OCI-LY7 (cell line): ENCODE data around the gene APBA3. TPM values are rescaled to one million over a fixed set of nuclear protein-coding genes. Genes with fewer than 3 reads are reported as not detected.
"Not testable (repeated sequence)": the region's sequence is repeated elsewhere in the genome, so short reads cannot be mapped to it uniquely, and the experiment has no call there.

Source experiments
- BruUV-seq: library from RNA; stranded (reverse); fragments of 400-500 nt; replicated peaks from 2 replicates; lab custom pipeline; 2021; lab: Mats Ljungman, UMichigan
- CTCF ChIA-PET: fragments of 300-600 bp; sonication (Branson Sonifier 250); formaldehyde crosslinking; loops from one replicate; lab custom pipeline; 2022; ENCODE audit warnings: antibody characterized with exemption; ENCODE audit not compliant: unreplicated experiment; lab: Charles Lee
- POLR2A ChIA-PET: fragments of 300-600 bp; sonication (Branson Sonifier 250); formaldehyde crosslinking; loops from one replicate; lab custom pipeline; 2022; ENCODE audit warnings: antibody characterized with exemption; lab: Charles Lee
- DNase-seq: peaks from one replicate; pipeline ENCODE4 v3.0.0-alpha.2; 2015; ENCODE audit warnings: low spot score
- H2AFZ ChIP-seq: fragments of 200-600 bp; sonication (generic), shearing (Covaris generic); 2 replicates; pipeline ENCODE4 v1.6.1; 2014; ENCODE audit warnings: mild to moderate bottlenecking, antibody characterized with exemption, low read length, moderate library complexity
- H3K27ac ChIP-seq: fragments of 200-600 bp; sonication (generic); 2 replicates; pipeline ENCODE4 v1.5.1; 2014; ENCODE audit warnings: mixed run types, low read depth, mild to moderate bottlenecking, moderate library complexity, low read length, inconsistent platforms; ENCODE audit not compliant: poor library complexity, severe bottlenecking
- H3K36me3 ChIP-seq: fragments of 200-600 bp; sonication (generic); 2 replicates; pipeline ENCODE4 v1.6.1; 2014; ENCODE audit warnings: mild to moderate bottlenecking, antibody characterized with exemption, low read length, moderate library complexity, mixed read lengths; ENCODE audit not compliant: insufficient read depth
- H3K4me1 ChIP-seq: fragments of 200-600 bp; sonication (generic); 2 replicates; pipeline ENCODE4 v1.5.1; 2014; ENCODE audit warnings: mild to moderate bottlenecking, low read length; ENCODE audit not compliant: insufficient read depth, poor library complexity, severe bottlenecking
- H3K4me2 ChIP-seq: fragments of 200-600 bp; sonication (generic); 2 replicates; pipeline ENCODE4 v1.6.1; 2014; ENCODE audit warnings: mild to moderate bottlenecking, low read length
- H3K4me3 ChIP-seq: fragments of 200-600 bp; sonication (generic); 2 replicates; pipeline ENCODE4 v1.5.1; 2014; ENCODE audit warnings: mild to moderate bottlenecking, low read depth, low read length; ENCODE audit not compliant: poor library complexity, severe bottlenecking
- H3K79me2 ChIP-seq: fragments of 200-600 bp; sonication (generic); 2 replicates; pipeline ENCODE4 v1.6.1; 2016; ENCODE audit warnings: low read depth, mild to moderate bottlenecking, low read length, moderate library complexity, mixed read lengths; ENCODE audit not compliant: insufficient read depth
- H3K9me2 ChIP-seq: fragments of 200-600 bp; sonication (generic); 2 replicates; pipeline ENCODE4 v1.6.1; 2016; ENCODE audit warnings: mild to moderate bottlenecking, low read length, mixed read lengths; ENCODE audit not compliant: insufficient read depth
- H3K9me3 ChIP-seq: fragments of 200-600 bp; sonication (generic); 2 replicates; pipeline ENCODE4 v1.6.1; 2014; ENCODE audit warnings: mild to moderate bottlenecking, mixed run types, low read length, mixed read lengths
- H4K20me1 ChIP-seq: fragments of 200-600 bp; sonication (generic); 2 replicates; pipeline ENCODE4 v1.6.1; 2014; ENCODE audit warnings: mild to moderate bottlenecking, antibody characterized with exemption, low read length, moderate library complexity, mixed read lengths; ENCODE audit not compliant: insufficient read depth
- EZH2phosphoT487 ChIP-seq: fragments of 200-600 bp; sonication (generic); IDR thresholded peaks from 2 replicates; pipeline ENCODE4 v1.6.1; 2018; ENCODE audit warnings: low read depth, borderline replicate concordance, mild to moderate bottlenecking, mixed run types, antibody characterized with exemption, low read length, moderate library complexity, mixed read lengths
- intact Hi-C: fragments of 100-400 bp; cut with micrococcal nuclease; formaldehyde crosslinking; loops from one replicate; pipeline ENCODE4 v1.10.0; 2022; ENCODE audit not compliant: unreplicated experiment
- total RNA-seq, 2 experiments: library from RNA; depleted of rRNA in 1 of 2; stranded (reverse); fragments of >200 nt in 1 of 2; shearing (Covaris generic) in 1 of 2; gene quantifications; 2 replicates each; pipeline ENCODE4 v1.2.3, GENCODE V29; 2014 to 2022
- TF ChIP-seq, protein P1 (sequence below): fragments of 200-600 bp; sonication (generic); conservative IDR thresholded peaks from 2 replicates; pipeline ENCODE4 v1.5.1; 2014; ENCODE audit warnings: mild to moderate bottlenecking, antibody characterized with exemption, low read length, moderate library complexity, mixed read lengths

The APBA3 gene
- total RNA-seq, 2 experiments from 2014 or later, result 28.7 to 34.7 TPM

DNA sequence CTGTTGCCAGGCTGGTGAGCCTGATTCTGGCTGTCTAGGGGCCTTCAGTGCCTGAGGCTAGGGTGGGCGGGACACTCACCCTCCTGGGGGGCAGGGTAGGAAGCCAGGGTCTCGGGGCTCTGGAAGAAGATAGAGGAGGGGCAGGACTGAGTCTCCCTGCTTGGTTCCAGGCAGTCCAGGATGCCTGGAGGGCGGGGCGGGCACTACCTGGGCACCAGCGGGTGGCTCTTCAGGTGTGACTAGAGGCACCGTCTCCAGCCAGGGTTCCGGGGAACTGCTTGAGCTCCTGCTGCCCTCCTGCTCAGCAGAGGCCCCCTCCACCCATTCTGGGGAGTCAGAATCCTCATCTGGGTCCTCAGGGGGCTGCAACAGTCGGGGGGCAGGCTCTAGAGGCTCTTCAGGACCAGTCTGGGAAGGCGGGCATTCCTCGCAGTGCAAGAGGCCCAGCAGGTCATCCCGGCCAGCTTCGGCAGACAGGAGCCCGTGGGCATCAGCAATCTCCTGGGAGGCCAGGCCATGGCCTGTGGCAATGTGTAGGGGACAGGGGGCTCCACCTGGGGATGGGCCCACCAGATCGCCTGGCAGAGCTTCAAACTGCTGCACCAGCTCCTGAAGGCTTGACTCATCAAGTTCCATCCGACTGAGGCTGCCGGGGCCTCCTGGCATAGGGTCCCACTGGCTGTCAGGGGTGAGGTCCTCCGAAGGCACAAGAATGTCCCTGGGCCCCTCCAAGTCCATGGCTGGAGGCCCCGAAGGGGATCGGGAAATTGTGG, 1.8 kb downstream of the APBA3 start:
- Histone ChIP-seq H3K79me2 (peaks cover 15% of the 10 kb centered on the region), H3K27ac (no peak overlapping the region), H3K9me3 (no peaks in the 10 kb centered on the region), H3K4me2 (0 out of 2 replicates have a peak overlapping the region, but pooled peaks have one; percentile 89), H3K4me1 (peaks cover 9% of the 10 kb centered on the region), H4K20me1 (no peaks in the 10 kb centered on the region), H3K36me3 (peaks cover 14% of the 10 kb centered on the region; the same call in 1 of the 2 replicates), H3K4me3 (no peak overlapping the region), H2AFZ (no peak overlapping the region), H3K9me2 (no peaks in the 10 kb centered on the region)
- intact Hi-C loops, result loop anchor here (5.0 kb wide), 2 partner anchors 53 to 132 kb away; partner anchors contain the start of gene CACTIN
- ChIA-PET POLR2A (no interaction called here), CTCF (no interaction called here)
- no peak for TF ChIP-seq EZH2phosphoT487
- TF ChIP-seq, protein P1, sequence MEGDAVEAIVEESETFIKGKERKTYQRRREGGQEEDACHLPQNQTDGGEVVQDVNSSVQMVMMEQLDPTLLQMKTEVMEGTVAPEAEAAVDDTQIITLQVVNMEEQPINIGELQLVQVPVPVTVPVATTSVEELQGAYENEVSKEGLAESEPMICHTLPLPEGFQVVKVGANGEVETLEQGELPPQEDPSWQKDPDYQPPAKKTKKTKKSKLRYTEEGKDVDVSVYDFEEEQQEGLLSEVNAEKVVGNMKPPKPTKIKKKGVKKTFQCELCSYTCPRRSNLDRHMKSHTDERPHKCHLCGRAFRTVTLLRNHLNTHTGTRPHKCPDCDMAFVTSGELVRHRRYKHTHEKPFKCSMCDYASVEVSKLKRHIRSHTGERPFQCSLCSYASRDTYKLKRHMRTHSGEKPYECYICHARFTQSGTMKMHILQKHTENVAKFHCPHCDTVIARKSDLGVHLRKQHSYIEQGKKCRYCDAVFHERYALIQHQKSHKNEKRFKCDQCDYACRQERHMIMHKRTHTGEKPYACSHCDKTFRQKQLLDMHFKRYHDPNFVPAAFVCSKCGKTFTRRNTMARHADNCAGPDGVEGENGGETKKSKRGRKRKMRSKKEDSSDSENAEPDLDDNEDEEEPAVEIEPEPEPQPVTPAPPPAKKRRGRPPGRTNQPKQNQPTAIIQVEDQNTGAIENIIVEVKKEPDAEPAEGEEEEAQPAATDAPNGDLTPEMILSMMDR, result no peak
- no peak for DNase-seq
- no TSS peak for BruUV-seq

DNA sequence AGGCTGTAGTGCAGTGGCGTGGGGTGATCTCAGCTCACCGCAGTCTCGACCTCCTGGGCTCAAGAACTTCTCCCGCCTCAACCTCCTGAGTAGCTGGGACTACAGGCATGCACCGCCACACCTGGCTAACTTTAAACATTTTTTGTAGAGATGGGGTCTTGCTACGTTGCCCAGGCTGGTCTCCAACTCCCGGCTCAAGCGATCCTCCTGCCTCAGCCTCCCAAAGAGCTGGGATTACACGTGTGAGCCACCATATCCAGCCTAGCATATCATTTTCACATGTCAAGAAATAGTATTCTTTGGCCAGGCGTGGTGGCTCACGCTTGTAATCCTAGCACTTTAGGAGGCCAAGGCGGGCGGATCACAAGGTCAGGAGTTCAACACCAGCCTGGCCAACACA, 3.2 kb downstream of the APBA3 start:
- intact Hi-C loops, BruUV-seq, CTCF ChIA-PET, H3K4me3 ChIP-seq, H3K9me3 ChIP-seq, H4K20me1 ChIP-seq, DNase-seq, H3K4me2 ChIP-seq, H3K27ac ChIP-seq, H3K4me1 ChIP-seq, H2AFZ ChIP-seq, H3K9me2 ChIP-seq, POLR2A ChIA-PET: not testable (repeated sequence)
- Histone ChIP-seq H3K79me2 (peaks cover 10% of the 10 kb centered on the region), H3K36me3 (peaks cover 14% of the 10 kb centered on the region; the same call in 1 of the 2 replicates)

- H3K36me3 ChIP-seq, result peaks cover 14% of the 10 kb centered on the region; the same call in 1 of the 2 replicates
- H3K27ac ChIP-seq, CTCF ChIA-PET, H3K79me2 ChIP-seq, H3K9me3 ChIP-seq, POLR2A ChIA-PET, BruUV-seq, H3K4me3 ChIP-seq, intact Hi-C loops, H3K4me1 ChIP-seq, H3K4me2 ChIP-seq, H4K20me1 ChIP-seq, H2AFZ ChIP-seq, H3K9me2 ChIP-seq, DNase-seq: not testable (repeated sequence)
These were observed 3.8 kb downstream of the APBA3 start for GRCh38 chr19:3757705-3758104.
